Loucy (cell line): Measurements from ENCODE around the gene KLK12.

Experiments used
- EZH2phosphoT487 ChIP-seq: fragments of 200-600 bp; IDR thresholded peaks from 2 replicates; pipeline ENCODE4 v1.6.1; 2018; ENCODE audit warnings: antibody characterized with exemption, mild to moderate bottlenecking, moderate library complexity, borderline replicate concordance
- TF ChIP-seq, protein P1 (sequence below): fragments of 200-600 bp; sonication (generic); conservative IDR thresholded peaks from 2 replicates; pipeline ENCODE4 v1.5.1; 2014; ENCODE audit warnings: mild to moderate bottlenecking, antibody characterized with exemption, low read length

DNA sequence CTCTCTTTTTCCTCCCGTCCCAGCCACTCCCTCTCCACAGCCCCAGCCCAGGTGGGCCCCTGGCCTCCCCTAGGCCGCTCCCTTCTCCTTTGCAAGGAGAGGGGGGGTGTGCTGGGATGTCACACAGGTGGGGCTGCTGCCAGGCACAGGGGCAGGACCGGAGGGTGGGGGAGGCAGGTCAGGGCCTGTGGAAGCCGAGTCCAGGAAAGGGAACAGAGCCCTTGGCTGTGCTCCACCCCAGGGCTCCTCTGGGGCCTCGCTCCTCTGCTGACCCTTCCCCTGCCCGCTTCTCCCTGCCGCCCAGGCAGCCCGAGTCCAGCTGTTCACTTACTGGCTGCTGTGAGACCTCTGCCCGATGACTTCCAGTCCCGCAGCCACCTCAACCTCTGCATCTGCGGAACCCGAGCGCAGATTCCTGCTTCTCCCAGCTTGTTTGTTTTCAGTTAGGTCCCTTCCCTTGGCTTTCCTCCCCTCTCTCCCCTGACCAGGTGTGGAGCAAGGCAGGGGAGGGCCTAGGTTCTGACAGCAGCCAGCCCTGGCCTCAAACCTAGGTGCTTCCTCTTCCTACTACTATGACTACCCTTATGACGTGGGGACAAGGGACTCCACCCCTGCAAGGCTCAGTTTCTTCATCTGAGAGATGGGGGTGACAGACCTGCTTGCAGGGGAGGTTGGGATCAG is 7.5 kb downstream of the KLK12 start:
- TF ChIP-seq, protein P1, sequence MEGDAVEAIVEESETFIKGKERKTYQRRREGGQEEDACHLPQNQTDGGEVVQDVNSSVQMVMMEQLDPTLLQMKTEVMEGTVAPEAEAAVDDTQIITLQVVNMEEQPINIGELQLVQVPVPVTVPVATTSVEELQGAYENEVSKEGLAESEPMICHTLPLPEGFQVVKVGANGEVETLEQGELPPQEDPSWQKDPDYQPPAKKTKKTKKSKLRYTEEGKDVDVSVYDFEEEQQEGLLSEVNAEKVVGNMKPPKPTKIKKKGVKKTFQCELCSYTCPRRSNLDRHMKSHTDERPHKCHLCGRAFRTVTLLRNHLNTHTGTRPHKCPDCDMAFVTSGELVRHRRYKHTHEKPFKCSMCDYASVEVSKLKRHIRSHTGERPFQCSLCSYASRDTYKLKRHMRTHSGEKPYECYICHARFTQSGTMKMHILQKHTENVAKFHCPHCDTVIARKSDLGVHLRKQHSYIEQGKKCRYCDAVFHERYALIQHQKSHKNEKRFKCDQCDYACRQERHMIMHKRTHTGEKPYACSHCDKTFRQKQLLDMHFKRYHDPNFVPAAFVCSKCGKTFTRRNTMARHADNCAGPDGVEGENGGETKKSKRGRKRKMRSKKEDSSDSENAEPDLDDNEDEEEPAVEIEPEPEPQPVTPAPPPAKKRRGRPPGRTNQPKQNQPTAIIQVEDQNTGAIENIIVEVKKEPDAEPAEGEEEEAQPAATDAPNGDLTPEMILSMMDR = no peak
- TF ChIP-seq EZH2phosphoT487 = no peak
